Jurkat, Clone E6-1 (cell line): ENCODE data around the gene EIF2B5.

Source experiments
- DNase-seq: peaks from one replicate; pipeline ENCODE4 v3.0.0-alpha.2; 2011; ENCODE audit warnings: low read depth, low spot score
- H3K4me3 ChIP-seq: 2 replicates; pipeline ENCODE4 v1.5.1; 2011; ENCODE audit warnings: mild to moderate bottlenecking, low read length, control low read depth, moderate library complexity

The EIF2B5 gene

DNA sequence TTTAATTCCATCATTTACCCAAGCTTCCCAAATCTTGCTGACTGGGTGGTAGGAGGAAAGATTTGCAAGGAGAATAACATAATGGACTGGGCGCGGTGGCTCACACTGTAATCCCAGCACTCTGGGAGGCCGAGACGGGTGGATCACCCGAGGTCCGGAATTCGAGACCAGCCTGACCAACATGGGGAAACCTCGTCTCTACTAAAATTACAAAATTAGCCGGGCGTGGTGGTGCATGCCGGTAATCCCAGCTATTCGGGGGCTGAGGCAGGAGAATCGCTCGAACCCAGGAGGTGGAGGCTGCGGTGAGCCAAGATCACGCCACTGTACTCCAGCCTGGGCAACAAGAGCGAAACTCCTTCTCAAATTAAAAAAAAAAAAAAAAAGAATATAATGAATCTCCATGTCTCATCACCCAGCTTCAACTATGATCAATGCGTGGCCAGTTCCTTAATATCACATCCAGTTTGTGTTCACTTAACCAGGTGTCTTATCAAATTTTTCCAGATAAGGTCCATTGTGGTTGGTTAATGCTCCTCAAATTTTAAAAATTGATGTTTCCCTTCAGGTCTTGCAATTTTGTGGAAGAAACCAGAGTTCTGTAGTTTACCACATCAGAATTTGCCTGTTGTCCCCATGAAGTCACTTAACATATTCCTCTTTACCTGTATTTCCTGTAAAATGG is 49.5 kb downstream of the EIF2B5 start:
- H3K4me3 ChIP-seq, result peak overlapping the region; percentile 95
- DNase-seq, result no peak

DNA sequence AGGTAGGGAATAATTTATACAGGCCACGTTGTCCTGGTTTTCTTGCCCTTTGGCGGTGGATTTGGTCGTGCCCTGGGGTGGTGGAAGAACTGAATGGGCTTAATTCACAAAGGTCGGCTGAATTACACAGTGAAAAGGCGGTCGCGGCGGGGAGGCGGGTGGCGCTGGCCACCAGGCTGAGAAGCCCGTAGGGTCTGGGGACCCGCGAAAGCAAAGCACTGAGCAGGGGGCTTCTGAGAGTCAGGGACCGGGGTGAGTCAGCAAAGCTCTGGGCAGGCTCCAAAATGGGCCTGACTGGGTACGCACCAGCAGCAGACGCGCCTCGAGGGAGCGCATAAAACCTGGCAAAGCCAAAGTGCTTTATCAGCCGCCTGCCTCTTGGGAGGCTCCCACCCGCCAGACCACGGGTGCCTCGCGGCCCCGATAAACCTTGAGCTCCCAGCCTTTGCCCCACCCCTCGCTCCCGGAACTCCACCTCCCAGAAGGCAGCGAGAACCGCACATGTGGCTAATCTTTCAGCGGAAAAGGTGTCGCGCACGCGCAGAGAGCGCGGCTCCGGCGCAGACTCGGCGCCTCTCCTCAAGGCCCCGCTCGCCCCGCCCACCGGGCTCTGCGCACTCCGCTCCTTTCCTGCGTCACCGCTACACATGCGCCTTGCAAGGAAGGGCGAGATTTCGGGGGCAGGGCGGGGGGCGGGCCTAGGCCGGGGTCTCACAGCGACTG is 50.5 kb downstream of the EIF2B5 start:
- peak; percentile 99 for DNase-seq
- peak overlapping the region; percentile 95 for H3K4me3 ChIP-seq

DNA sequence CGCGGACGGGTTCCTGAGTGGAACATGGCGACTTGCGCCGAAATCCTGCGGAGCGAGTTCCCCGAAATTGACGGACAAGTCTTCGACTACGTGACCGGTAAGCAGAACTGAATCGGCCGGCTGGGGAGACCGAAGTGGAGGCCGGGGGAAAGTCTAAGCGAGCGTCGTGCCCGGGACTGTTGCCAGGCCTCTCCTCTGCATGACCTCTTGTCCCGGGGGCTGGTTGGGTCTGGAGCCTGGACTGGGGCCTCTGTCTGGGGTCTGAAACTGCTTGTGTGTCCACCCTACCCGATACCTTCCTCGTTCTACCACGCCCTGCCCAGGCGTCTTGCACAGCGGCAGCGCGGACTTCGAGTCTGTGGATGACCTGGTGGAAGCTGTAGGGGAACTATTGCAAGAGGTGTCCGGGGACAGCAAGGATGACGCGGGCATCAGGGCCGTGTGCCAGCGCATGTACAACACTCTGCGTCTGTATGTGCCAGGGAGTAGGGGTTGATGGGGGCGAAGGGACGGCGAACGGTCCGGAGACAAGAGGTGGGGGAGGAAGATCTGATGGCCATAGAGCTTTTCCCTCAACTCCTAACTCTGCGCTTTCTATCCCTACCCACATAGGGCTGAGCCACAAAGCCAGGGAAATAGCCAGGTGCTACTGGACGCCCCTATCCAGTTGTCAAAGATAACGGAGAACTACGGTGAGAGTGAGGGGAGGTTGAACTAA is 51.2 kb downstream of the EIF2B5 start, which contains the start of gene ABCF3:
TSS of gene ABCF3 (plus strand) at position 16 of the 718 bp plus-strand sequence. CDS start at position 25, 9 bp downstream.
- H3K4me3 ChIP-seq, result peak within 1 kb of the TSS; percentile 95
- DNase-seq, result no peak

DNA sequence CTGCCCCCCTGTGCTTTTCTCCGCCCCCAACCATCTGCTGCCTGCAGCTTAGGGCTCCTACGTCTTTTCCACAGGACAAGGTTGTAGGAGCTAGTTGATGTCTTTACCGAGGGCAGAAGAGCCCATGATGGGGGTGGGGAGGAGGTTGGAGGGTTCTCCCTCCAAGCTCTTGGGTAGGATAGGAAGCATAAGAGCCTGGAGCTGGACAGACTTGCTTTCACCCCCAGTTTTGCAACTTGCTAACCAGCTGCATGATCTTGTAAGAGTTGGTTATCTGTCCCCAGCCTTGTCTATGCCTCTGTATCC is 51.7 kb downstream of the EIF2B5 start:
- peak overlapping the region; percentile 95 for H3K4me3 ChIP-seq
- no peak for DNase-seq

DNA sequence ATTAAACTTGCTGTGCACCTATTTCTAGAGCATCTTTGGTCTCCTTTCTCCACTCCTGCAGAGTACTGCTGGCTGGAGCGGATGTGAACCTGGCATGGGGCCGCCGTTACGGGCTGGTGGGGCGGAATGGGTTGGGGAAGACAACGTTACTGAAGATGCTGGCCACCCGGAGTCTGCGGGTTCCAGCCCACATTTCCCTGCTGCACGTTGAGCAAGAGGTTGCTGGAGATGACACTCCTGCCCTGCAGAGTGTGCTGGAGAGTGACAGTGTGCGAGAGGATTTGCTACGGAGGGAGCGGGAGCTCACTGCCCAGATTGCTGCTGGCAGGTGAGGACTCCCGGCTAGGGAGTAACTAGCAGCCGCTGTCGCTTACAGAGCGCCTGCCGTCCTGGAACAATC is 52.9 kb downstream of the EIF2B5 start:
- no peak for DNase-seq

DNA sequence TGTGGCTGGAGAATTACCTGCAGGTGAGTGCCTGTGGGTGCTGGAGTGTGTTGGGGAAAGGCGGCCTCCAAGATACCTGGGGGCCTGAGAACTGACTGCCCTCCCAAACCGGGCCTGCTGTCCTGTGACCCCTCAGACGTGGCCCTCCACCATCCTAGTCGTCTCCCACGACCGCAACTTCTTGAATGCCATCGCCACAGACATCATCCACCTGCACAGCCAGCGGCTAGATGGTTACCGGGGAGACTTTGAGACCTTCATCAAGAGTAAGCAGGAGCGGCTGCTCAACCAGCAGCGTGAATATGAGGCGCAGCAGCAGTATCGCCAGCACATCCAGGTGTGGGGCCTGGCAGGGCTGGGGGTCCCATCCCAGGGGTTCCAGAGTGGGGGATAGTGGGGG is 54.3 kb downstream of the EIF2B5 start:
- no peak for DNase-seq
- H3K4me3 ChIP-seq, result no peak overlapping the region

More for the DNA sequence above, 52.9 kb downstream of the EIF2B5 start:
- H3K4me3 ChIP-seq, result no peak overlapping the region

DNA sequence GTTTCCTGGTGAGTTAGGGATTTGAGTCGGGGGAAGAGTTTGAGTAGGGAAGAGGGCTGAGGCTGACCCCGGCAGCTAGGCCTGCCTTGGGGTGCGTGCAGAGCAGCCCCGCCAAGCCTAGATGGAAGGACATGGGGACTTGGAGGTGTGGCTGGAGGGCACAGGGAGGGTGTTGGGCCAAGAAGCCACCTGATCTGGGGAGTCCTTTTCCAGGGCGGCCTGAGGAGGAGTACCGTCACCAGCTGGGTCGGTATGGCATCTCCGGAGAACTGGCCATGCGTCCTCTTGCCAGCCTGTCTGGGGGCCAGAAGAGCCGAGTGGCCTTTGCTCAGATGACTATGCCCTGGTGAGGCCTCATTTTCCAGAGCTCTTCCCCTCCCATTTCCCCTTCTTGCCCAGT is 57.7 kb downstream of the EIF2B5 start:
- no peak overlapping the region for H3K4me3 ChIP-seq
- no peak for DNase-seq

DNA sequence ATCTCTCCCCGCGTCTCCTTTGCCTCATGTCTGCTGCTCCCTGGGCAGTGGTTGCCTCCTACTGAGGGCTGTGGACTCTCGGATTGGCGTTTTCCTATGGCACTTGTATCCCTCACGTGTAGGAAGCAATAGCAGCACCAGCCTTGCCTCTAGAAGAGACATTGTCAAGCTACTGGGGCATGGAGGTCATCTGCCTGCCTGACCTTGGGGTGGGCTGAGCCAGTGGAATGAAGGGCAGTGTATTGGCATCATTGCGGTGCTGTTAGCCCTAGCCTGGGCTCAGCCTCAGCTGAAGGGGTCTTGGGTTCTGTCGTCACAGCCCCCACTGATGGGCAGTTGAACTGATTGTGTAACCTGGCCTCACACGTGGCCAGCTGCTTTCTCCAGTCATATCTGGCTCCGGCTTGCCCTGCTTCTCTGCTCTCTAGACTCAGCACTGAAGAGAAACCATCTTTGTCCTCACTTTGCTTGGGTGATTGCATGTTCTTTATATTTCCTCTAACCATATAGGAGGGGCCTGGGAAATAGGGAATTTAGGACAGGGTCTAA is 58.9 kb downstream of the EIF2B5 start:
- no peak for DNase-seq
- no peak overlapping the region for H3K4me3 ChIP-seq
